Measurements from ENCODE around the gene STAG3.
"Not testable (repeated sequence)": the region's sequence is repeated elsewhere in the genome, so short reads cannot be mapped to it uniquely, and the experiment has no call there.

- TF ChIP-seq, protein P1, sequence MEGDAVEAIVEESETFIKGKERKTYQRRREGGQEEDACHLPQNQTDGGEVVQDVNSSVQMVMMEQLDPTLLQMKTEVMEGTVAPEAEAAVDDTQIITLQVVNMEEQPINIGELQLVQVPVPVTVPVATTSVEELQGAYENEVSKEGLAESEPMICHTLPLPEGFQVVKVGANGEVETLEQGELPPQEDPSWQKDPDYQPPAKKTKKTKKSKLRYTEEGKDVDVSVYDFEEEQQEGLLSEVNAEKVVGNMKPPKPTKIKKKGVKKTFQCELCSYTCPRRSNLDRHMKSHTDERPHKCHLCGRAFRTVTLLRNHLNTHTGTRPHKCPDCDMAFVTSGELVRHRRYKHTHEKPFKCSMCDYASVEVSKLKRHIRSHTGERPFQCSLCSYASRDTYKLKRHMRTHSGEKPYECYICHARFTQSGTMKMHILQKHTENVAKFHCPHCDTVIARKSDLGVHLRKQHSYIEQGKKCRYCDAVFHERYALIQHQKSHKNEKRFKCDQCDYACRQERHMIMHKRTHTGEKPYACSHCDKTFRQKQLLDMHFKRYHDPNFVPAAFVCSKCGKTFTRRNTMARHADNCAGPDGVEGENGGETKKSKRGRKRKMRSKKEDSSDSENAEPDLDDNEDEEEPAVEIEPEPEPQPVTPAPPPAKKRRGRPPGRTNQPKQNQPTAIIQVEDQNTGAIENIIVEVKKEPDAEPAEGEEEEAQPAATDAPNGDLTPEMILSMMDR (conservative IDR thresholded peaks at IDR 0.05; ENCODE audit: low read depth in 2 of 2): not testable (repeated sequence)
- not testable (repeated sequence) for TF ChIP-seq POLR2AphosphoS5 (IDR thresholded peaks at IDR 0.05; ENCODE audit: low read depth); NANOG (IDR thresholded peaks at IDR 0.05; ENCODE audit: borderline replicate concordance); CREB1 (CRISPR knock-in tag; IDR thresholded peaks at IDR 0.05; ENCODE audit: low read depth); STAT1 (IDR thresholded peaks at IDR 0.05; ENCODE audit: unreplicated experiment); ZNF114 (CRISPR knock-in tag; IDR thresholded peaks at IDR 0.05); EZH2 (IDR thresholded peaks at IDR 0.05; ENCODE audit: low read depth, unreplicated experiment); EZH2phosphoT487 (IDR thresholded peaks at IDR 0.05; ENCODE audit: unreplicated experiment); ZNF331 (CRISPR knock-in tag; IDR thresholded peaks at IDR 0.05; ENCODE audit: low read depth); JUNB (IDR thresholded peaks at IDR 0.05; ENCODE audit: unreplicated experiment); ETS1 (IDR thresholded peaks at IDR 0.05)
- TF ChIP-seq, protein P2, sequence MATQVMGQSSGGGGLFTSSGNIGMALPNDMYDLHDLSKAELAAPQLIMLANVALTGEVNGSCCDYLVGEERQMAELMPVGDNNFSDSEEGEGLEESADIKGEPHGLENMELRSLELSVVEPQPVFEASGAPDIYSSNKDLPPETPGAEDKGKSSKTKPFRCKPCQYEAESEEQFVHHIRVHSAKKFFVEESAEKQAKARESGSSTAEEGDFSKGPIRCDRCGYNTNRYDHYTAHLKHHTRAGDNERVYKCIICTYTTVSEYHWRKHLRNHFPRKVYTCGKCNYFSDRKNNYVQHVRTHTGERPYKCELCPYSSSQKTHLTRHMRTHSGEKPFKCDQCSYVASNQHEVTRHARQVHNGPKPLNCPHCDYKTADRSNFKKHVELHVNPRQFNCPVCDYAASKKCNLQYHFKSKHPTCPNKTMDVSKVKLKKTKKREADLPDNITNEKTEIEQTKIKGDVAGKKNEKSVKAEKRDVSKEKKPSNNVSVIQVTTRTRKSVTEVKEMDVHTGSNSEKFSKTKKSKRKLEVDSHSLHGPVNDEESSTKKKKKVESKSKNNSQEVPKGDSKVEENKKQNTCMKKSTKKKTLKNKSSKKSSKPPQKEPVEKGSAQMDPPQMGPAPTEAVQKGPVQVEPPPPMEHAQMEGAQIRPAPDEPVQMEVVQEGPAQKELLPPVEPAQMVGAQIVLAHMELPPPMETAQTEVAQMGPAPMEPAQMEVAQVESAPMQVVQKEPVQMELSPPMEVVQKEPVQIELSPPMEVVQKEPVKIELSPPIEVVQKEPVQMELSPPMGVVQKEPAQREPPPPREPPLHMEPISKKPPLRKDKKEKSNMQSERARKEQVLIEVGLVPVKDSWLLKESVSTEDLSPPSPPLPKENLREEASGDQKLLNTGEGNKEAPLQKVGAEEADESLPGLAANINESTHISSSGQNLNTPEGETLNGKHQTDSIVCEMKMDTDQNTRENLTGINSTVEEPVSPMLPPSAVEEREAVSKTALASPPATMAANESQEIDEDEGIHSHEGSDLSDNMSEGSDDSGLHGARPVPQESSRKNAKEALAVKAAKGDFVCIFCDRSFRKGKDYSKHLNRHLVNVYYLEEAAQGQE (IDR thresholded peaks at IDR 0.05; ENCODE audit: unreplicated experiment): not testable (repeated sequence)
- TF ChIP-seq, protein P3, sequence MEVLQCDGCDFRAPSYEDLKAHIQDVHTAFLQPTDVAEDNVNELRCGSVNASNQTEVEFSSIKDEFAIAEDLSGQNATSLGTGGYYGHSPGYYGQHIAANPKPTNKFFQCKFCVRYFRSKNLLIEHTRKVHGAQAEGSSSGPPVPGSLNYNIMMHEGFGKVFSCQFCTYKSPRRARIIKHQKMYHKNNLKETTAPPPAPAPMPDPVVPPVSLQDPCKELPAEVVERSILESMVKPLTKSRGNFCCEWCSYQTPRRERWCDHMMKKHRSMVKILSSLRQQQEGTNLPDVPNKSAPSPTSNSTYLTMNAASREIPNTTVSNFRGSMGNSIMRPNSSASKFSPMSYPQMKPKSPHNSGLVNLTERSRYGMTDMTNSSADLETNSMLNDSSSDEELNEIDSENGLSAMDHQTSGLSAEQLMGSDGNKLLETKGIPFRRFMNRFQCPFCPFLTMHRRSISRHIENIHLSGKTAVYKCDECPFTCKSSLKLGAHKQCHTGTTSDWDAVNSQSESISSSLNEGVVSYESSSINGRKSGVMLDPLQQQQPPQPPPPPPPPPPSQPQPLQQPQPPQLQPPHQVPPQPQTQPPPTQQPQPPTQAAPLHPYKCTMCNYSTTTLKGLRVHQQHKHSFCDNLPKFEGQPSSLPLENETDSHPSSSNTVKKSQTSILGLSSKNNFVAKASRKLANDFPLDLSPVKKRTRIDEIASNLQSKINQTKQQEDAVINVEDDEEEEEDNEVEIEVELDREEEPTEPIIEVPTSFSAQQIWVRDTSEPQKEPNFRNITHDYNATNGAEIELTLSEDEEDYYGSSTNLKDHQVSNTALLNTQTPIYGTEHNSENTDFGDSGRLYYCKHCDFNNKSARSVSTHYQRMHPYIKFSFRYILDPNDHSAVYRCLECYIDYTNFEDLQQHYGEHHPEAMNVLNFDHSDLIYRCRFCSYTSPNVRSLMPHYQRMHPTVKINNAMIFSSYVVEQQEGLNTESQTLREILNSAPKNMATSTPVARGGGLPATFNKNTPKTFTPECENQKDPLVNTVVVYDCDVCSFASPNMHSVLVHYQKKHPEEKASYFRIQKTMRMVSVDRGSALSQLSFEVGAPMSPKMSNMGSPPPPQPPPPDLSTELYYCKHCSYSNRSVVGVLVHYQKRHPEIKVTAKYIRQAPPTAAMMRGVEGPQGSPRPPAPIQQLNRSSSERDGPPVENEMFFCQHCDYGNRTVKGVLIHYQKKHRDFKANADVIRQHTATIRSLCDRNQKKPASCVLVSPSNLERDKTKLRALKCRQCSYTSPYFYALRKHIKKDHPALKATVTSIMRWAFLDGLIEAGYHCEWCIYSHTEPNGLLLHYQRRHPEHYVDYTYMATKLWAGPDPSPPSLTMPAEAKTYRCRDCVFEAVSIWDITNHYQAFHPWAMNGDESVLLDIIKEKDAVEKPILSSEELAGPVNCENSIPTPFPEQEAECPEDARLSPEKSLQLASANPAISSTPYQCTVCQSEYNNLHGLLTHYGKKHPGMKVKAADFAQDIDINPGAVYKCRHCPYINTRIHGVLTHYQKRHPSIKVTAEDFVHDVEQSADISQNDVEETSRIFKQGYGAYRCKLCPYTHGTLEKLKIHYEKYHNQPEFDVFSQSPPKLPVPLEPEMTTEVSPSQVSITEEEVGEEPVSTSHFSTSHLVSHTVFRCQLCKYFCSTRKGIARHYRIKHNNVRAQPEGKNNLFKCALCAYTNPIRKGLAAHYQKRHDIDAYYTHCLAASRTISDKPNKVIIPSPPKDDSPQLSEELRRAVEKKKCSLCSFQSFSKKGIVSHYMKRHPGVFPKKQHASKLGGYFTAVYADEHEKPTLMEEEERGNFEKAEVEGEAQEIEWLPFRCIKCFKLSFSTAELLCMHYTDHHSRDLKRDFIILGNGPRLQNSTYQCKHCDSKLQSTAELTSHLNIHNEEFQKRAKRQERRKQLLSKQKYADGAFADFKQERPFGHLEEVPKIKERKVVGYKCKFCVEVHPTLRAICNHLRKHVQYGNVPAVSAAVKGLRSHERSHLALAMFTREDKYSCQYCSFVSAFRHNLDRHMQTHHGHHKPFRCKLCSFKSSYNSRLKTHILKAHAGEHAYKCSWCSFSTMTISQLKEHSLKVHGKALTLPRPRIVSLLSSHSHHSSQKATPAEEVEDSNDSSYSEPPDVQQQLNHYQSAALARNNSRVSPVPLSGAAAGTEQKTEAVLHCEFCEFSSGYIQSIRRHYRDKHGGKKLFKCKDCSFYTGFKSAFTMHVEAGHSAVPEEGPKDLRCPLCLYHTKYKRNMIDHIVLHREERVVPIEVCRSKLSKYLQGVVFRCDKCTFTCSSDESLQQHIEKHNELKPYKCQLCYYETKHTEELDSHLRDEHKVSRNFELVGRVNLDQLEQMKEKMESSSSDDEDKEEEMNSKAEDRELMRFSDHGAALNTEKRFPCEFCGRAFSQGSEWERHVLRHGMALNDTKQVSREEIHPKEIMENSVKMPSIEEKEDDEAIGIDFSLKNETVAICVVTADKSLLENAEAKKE (CRISPR knock-in tag; IDR thresholded peaks at IDR 0.05): not testable (repeated sequence)
Measured at GRCh38 chr7:100180084-100180483, 2.4 kb downstream of the STAG3 start.

Data from GM23338 (cell line).